Mesenchymal stem cell (in vitro differentiated cells and primary cell): Measurements from ENCODE around the gene ZNF74.
"Not testable (repeated sequence)": the region's sequence is repeated elsewhere in the genome, so short reads cannot be mapped to it uniquely, and the experiment has no call there.

Experiments used
- DNase-seq: peaks from one replicate; pipeline ENCODE4 v3.0.0-alpha.2; 2013
- H2AFZ ChIP-seq: one replicate; pipeline ENCODE4 v1.6.1; 2013; ENCODE audit warnings: low read depth, mild to moderate bottlenecking, control low read depth, inconsistent platforms, low read length, moderate library complexity
- H2AK5ac ChIP-seq: 2 replicates; pipeline ENCODE4 v1.6.1; 2013; ENCODE audit warnings: low read length, moderate library complexity, mild to moderate bottlenecking, inconsistent platforms; ENCODE audit not compliant: severe bottlenecking
- H2BK120ac ChIP-seq: one replicate; pipeline ENCODE4 v1.6.1; 2013; ENCODE audit warnings: low read depth, mild to moderate bottlenecking, inconsistent platforms, low read length, moderate library complexity
- H2BK12ac ChIP-seq, 2 experiments: one replicate each; pipeline ENCODE4 v1.6.1; 2013; ENCODE audit warnings: inconsistent platforms in 2 of 2, low read length in 2 of 2, mild to moderate bottlenecking in 2 of 2, moderate library complexity in 2 of 2, control low read depth in 1 of 2
- H2BK15ac ChIP-seq: one replicate; pipeline ENCODE4 v1.6.1; 2013; ENCODE audit warnings: mild to moderate bottlenecking, low read depth, inconsistent platforms; ENCODE audit not compliant: poor library complexity, severe bottlenecking
- H2BK5ac ChIP-seq: 2 replicates; pipeline ENCODE4 v1.6.1; 2013; ENCODE audit warnings: low read depth, mild to moderate bottlenecking, low read length, control low read depth, inconsistent platforms; ENCODE audit not compliant: poor library complexity, severe bottlenecking
- H3K14ac ChIP-seq, 2 experiments: one replicate each; pipeline ENCODE4 v1.6.1; 2013; ENCODE audit warnings: inconsistent platforms in 2 of 2, low read length in 2 of 2, control low read depth in 1 of 2, mild to moderate bottlenecking in 1 of 2, moderate library complexity in 1 of 2
- H3K18ac ChIP-seq, 2 experiments: one replicate each; pipeline ENCODE4 v1.6.1; 2013; ENCODE audit warnings: inconsistent platforms in 2 of 2, low read length in 2 of 2, control low read depth in 1 of 2, low read depth in 1 of 2, mild to moderate bottlenecking in 1 of 2
- H3K23ac ChIP-seq, 2 experiments: one replicate each; pipeline ENCODE4 v1.6.1; 2013; ENCODE audit warnings: inconsistent platforms in 2 of 2, low read length in 2 of 2, mild to moderate bottlenecking in 2 of 2, moderate library complexity in 2 of 2, control low read depth in 1 of 2
- H3K27ac ChIP-seq: 2 replicates; pipeline ENCODE4 v1.5.1; 2013; ENCODE audit warnings: mild to moderate bottlenecking, moderate library complexity, low read length, control low read depth, inconsistent platforms; ENCODE audit not compliant: poor library complexity, severe bottlenecking
- H3K27me3 ChIP-seq, 2 experiments: 2 replicates each; pipeline versions ENCODE4 v1.6.1 to v1.7.0; 2013; ENCODE audit warnings: low read length in 2 of 2, mild to moderate bottlenecking in 2 of 2, moderate library complexity in 2 of 2, control low read depth in 1 of 2, inconsistent platforms in 1 of 2; ENCODE audit not compliant: control insufficient read depth in 1 of 2, insufficient read depth in 1 of 2
- H3K36me3 ChIP-seq, 2 experiments: 2 replicates each; pipeline versions ENCODE4 v1.6.1 to v1.7.0; 2013; ENCODE audit warnings: low read length in 2 of 2, control low read depth in 1 of 2, inconsistent platforms in 1 of 2, low read depth in 1 of 2, mild to moderate bottlenecking in 1 of 2; ENCODE audit not compliant: insufficient read depth in 2 of 2, control insufficient read depth in 1 of 2
- H3K4ac ChIP-seq, 2 experiments: one replicate each; pipeline ENCODE4 v1.6.1; 2013; ENCODE audit warnings: inconsistent platforms in 2 of 2, low read length in 2 of 2, mild to moderate bottlenecking in 2 of 2, moderate library complexity in 2 of 2, control low read depth in 1 of 2, low read depth in 1 of 2
- H3K4me1 ChIP-seq: 2 replicates; pipeline ENCODE4 v1.6.1; 2013; ENCODE audit warnings: low read depth, low read length, control low read depth; ENCODE audit not compliant: control insufficient read depth, insufficient read depth
- H3K4me2 ChIP-seq: 2 replicates; pipeline ENCODE4 v1.6.1; 2013; ENCODE audit warnings: low read length, mild to moderate bottlenecking, inconsistent platforms; ENCODE audit not compliant: poor library complexity, severe bottlenecking
- H3K4me3 ChIP-seq, 2 experiments: 2 replicates each; pipeline versions ENCODE4 v1.5.1 to v1.7.0; 2013; ENCODE audit warnings: low read length in 2 of 2, mild to moderate bottlenecking in 2 of 2, control low read depth in 1 of 2, low read depth in 1 of 2; ENCODE audit not compliant: insufficient read depth in 1 of 2
- H3K79me1 ChIP-seq: replicated peaks from 2 replicates; pipeline ENCODE4 v1.6.1; 2013; ENCODE audit warnings: mild to moderate bottlenecking, control low read depth, low read length, inconsistent platforms; ENCODE audit not compliant: poor library complexity, severe bottlenecking
- H3K9ac ChIP-seq: 2 replicates; pipeline ENCODE4 v1.7.0; 2013; ENCODE audit warnings: mild to moderate bottlenecking, low read length, moderate library complexity
- H3K9me3 ChIP-seq: 2 replicates; pipeline ENCODE4 v1.7.0; 2013; ENCODE audit warnings: mild to moderate bottlenecking, low read length; ENCODE audit not compliant: control insufficient read depth
- H4K8ac ChIP-seq: one replicate; pipeline ENCODE4 v1.6.1; 2013; ENCODE audit warnings: inconsistent platforms, mild to moderate bottlenecking, low read length, moderate library complexity
- H4K91ac ChIP-seq: one replicate; pipeline ENCODE4 v1.6.1; 2013; ENCODE audit warnings: mild to moderate bottlenecking, low read length, inconsistent platforms
- WGBS: methylation state at CpG from one replicate; pipeline ENCODE4 v1.1.7; 2013; ENCODE audit warnings: mixed read lengths; 5-methylcytosine and 5-hydroxymethylcytosine counted together

The ZNF74 gene

DNA sequence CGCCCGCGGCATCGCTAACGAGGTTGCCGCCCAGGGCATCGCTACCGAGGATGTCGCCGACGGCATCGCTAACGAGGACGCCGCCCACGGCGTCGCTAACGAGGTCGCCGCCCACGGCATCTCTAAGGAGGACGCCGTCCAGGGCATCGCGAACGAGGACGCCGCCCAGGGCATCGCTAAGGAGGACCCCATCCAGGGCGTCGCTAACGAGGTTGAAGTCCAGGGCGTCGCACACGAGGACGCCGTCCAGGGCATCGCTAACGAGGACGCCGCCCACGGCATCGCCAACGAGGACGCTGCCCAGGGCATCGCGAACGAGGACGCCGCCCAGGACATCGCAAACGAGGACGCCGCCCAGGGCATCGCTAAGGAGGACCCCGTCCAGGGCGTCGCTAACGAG is 33.7 kb upstream of the ZNF74 start:
- WGBS, result 96% methylated on average over 45 of the region's 60 CpGs
- not testable (repeated sequence) for H3K9ac ChIP-seq, H3K79me1 ChIP-seq, H2AFZ ChIP-seq, H3K36me3 ChIP-seq, DNase-seq, H3K4ac ChIP-seq, H3K9me3 ChIP-seq, H2BK120ac ChIP-seq, H4K8ac ChIP-seq, H4K91ac ChIP-seq, H3K27ac ChIP-seq, H3K14ac ChIP-seq, H3K4me3 ChIP-seq, H2BK5ac ChIP-seq, H3K4me2 ChIP-seq, H3K27me3 ChIP-seq, H3K23ac ChIP-seq, H2BK12ac ChIP-seq, H3K4me1 ChIP-seq, H2AK5ac ChIP-seq, H3K18ac ChIP-seq, H2BK15ac ChIP-seq

DNA sequence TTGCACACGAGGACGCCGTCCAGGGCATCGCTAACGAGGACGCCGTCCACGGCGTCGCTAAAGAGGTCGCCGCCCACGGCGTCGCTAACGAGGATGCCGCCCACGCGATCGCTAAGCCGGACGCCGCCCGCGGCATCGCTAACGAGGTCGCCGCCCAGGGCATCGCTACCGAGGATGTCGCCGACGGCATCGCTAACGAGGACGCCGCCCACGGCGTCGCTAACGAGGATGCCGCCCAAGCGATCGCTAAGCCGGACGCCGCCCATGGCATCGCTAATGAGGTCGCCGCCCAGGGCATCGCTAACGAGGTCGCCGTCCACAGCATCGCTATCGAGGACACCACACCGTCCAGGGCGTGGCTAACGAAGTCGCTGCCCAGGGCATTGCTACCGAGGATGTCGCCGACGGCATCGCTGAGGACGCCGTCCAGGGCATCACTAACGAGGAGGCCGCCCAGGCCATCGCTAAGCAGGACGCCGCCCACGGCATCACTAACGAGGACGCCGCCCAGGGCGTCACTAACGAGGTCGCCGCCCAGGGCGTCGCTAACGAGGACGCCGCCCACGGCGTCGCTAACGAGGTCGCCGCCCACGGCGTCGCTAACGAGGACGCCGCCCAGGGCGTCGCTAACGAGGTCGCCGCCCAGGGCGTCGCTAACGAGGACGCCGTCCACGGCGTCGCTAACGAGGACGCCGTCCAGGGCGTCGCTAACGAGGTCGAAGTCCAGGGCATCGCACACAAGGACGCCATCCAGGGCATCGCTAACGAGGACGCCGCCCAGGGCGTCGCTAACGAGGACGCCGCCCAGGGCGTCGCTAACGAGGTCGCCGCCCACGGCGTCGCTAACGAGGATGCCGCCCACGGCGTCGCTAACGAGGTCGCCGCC is 32.8 kb upstream of the ZNF74 start:
- not testable (repeated sequence) for DNase-seq, H2AK5ac ChIP-seq, H3K79me1 ChIP-seq, H3K18ac ChIP-seq, H3K4me1 ChIP-seq, H3K4ac ChIP-seq, H3K27ac ChIP-seq, H2BK12ac ChIP-seq, H3K9ac ChIP-seq, H2BK120ac ChIP-seq, H4K8ac ChIP-seq, H3K23ac ChIP-seq, H3K27me3 ChIP-seq, H2BK15ac ChIP-seq, H3K4me3 ChIP-seq, H3K36me3 ChIP-seq, H2BK5ac ChIP-seq, H4K91ac ChIP-seq, H2AFZ ChIP-seq, H3K9me3 ChIP-seq, H3K14ac ChIP-seq, H3K4me2 ChIP-seq
- 96% methylated on average over 107 of the region's 145 CpGs for WGBS

DNA sequence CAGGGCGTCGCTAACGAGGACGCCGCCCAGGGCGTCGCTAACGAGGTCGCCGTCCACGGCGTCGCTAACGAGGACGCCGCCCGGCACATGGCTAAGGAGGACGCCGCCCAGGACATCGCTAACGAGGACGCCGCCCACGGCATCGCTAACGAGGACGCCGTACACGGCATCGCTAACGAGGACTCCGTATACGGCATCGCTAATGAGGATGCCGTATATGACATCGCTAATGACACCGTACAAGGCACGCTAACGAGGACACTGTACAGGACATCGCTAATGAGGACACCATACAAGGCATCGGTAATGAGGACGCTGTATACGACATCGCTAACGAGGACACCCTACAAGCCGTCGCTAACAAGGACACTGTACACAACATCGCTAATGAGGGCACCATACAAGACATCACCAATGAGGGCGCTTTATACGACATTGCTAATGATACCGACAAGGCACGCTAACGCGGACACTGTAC is 32.2 kb upstream of the ZNF74 start:
- not testable (repeated sequence) for H3K4me1 ChIP-seq, H3K23ac ChIP-seq, H3K9me3 ChIP-seq, H4K8ac ChIP-seq, H3K9ac ChIP-seq, H2BK5ac ChIP-seq, H3K4me3 ChIP-seq, H3K18ac ChIP-seq, H4K91ac ChIP-seq, DNase-seq, H3K79me1 ChIP-seq, H2AFZ ChIP-seq, H3K4ac ChIP-seq, H3K27ac ChIP-seq, H2BK12ac ChIP-seq, H2AK5ac ChIP-seq, H2BK120ac ChIP-seq, H2BK15ac ChIP-seq, H3K14ac ChIP-seq, H3K4me2 ChIP-seq, H3K27me3 ChIP-seq, H3K36me3 ChIP-seq
- 97% methylated on average over 54 of the region's 54 CpGs for WGBS

DNA sequence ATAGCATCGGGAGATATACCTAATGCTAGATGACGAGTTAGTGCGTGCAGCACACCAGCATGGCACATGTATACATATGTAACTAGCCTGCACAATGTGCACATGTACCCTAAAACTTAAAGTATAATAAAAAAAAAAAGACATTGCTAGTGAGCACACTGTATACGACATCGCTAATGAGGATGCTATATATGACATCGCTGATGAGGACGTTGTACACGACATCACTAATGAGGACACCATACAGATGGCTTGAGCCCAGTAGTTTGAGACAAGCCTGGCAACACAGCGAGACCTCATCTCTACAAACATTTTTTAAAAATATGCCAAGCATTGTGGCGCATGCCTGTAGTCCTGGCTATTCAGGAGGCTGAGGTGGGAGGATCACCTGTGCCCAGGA is 31.5 kb upstream of the ZNF74 start:
- not testable (repeated sequence) for H4K8ac ChIP-seq, H3K4me1 ChIP-seq, H2BK12ac ChIP-seq, H3K9me3 ChIP-seq, H3K36me3 ChIP-seq, H3K9ac ChIP-seq, H4K91ac ChIP-seq, H2BK5ac ChIP-seq, H3K4me2 ChIP-seq, H3K14ac ChIP-seq, H2AFZ ChIP-seq, H3K4ac ChIP-seq, H2BK15ac ChIP-seq, H2BK120ac ChIP-seq, H3K79me1 ChIP-seq, DNase-seq, H3K23ac ChIP-seq, H3K18ac ChIP-seq, H2AK5ac ChIP-seq, H3K27me3 ChIP-seq, H3K27ac ChIP-seq, H3K4me3 ChIP-seq
- 91% methylated on average over 5 of the region's 10 CpGs for WGBS
